Smooth muscle cell of the brain vasculature (primary cell): Measurements from ENCODE around the gene TIE1.

Experiments used
- DNase-seq: peaks from one replicate; pipeline ENCODE4 v3.0.0-alpha.2; 2012; ENCODE audit warnings: low read depth, low spot score

The TIE1 gene

DNA sequence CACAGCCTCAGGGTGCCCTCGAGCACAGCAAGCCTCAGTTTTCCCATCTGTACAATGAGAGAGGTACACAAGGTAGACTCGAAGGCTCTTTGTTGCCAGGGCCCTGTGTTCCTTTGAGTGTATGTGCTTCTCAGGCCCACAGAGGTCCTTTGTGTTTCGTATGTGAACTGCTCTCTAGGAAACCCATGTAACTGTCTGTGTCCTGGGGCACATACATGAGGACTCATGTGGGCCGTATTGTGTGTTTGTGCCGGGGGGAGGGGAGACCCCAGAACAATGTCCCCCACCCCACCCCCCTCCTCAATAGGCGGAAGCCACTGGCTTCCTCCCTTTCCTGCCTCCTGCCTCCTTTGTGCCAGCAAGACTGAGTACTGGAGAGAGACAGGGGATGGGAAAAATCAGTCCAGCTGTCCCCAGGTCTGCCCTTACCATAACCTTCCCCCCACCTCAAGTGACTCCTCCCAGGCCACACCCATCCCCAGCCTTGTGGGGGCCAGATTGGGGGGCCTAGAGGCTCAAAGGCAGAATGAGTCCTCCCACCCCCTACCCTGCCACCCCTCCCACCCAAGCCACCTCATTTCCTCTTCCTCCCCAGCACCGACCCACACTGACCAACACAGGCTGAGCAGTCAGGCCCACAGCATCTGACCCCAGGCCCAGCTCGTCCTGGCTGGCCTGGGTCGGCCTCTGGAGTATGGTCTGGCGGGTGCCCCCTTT, at the start of gene TIE1:
TSS of gene TIE1 (plus strand) at position 605 of the 717 bp plus-strand sequence. CDS start at position 695, 90 bp downstream.
- DNase-seq = no peak

GRCh38 chr1:43251024-43251423, 49.8 kb upstream of the TIE1 start:
- DNase-seq = no peak

- no peak for DNase-seq
Observed at GRCh38 chr1:43252225-43252624, 48.6 kb upstream of the TIE1 start.

GRCh38 chr1:43253173-43253572, 47.6 kb upstream of the TIE1 start:
- DNase-seq = no peak

- no peak for DNase-seq
Observed at GRCh38 chr1:43253876-43254275, 46.9 kb upstream of the TIE1 start.

DNA sequence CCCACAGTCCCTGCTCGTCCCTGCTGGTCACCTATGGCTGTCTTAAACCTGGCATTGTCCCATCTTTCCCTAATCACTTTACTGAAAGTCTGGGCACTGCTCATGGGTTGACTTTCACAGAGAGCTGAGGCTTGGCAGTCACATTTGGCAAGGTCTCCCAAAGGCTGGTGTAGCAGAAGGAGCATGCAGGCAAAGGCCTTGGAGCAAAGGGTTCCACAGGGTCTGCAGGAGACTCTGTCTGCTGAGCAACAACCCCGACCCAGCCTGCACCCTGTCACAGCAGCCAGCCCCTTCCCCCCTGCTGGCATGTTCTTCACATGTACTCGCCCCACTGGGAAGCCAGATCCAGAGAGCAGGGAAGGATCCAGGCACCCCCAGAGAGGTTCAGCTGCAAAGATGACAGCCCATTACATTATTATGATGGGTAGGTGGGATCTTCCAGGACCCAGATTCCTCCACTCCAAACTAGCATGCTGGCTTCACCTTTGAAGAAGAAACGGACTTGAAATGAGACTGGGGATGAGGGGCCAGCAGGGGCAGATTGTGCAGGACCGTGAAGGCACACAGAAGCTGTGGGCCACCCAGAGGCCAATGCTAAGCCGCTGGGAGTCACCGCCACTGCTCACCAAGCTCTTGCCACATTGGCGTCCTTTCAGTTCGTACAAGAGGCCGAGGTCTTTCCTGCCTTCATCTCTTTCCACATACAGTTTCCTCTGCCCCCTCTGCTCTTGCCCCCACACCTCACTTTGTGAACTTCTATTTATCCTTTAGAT, 45.2 kb upstream of the TIE1 start:
- DNase-seq = no peak

- DNase-seq = no peak
Observed at GRCh38 chr1:43256675-43257570, 43.9 kb upstream of the TIE1 start.

GRCh38 chr1:43258370-43258769, 42.4 kb upstream of the TIE1 start:
- no peak for DNase-seq

DNA sequence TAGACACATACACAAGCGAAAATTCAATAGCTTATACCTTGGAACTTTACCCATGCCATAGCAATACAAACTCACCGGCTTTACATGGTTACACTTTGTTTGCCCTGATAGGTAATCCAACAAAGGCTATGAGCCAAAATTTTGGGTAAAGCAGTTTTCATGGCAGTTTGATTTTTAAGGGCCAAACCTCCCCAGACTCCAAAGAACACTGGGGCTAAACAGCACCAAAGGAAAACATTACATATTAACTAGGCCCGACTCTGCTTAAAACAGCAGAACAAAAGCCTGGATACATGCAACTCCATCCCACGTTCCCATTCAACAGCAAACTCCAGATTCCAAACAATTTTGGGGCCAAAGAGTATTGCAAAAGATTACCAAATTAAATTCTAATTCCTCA, 35.4 kb upstream of the TIE1 start:
- no peak for DNase-seq

DNA sequence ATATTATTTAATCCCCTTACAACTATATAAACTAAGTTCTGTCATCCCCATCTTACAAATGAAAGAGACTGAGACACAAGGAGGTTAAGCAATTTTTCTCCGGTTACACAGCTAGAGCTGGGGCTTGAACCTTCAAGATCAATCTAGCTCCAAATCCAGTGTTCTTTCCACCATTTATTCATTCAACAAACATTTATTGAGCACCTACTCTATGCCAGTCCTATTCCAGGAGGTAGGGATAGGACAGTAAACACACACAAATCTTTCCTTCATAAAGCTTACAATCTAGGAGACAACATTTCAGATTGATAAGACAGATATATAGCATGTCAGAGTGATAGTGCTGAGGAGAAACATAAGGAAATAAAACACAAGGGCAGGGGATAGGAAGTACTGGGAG, 33.9 kb upstream of the TIE1 start:
- DNase-seq = no peak

GRCh38 chr1:43267291-43267805, 33.4 kb upstream of the TIE1 start:
- DNase-seq = peak; percentile 4

- DNase-seq = no peak
Observed at GRCh38 chr1:43267818-43268425, 32.9 kb upstream of the TIE1 start.

DNA sequence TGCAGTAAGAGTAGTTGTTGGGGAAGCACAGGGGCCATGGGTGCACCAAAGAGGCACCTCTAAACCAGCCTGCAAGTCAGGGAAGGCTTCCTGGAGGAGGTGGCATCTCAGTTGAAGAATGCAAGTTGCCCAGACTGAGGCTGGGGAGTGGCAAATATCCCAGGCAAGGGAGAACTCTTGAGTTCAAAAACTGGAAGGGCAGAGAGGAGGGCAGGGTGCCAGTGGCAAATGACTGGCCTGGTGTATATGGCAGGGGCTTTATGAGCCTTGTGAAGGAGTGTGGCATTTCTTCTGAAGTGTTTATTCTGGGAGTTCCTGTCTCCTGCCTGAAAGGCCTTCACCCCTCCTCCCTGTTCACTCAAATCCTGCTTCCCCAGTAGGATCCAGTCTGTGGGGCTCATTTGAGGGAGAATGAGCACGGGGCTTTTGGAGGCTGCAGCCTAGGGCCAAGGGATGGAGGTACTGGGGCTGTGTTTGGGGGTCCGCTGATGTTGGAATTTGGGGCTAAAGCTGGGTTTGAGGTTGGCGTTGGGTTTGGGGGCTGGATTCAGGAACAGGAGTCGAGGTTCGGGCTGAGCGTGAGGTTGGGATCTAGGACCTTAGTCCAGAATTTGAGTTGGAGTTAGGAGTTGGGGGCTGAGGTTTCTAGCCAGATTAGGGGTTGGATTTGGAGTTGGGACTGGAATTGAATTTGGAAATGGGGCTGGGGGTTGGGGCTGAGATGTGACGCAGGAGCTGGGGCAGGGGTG, 31.0 kb upstream of the TIE1 start, which contains the start of gene TMEM125:
TSS of gene TMEM125 (plus strand) at position 357 of the 749 bp plus-strand sequence. CDS start 2,740 bp downstream, outside the sequence.
- DNase-seq = no peak

DNA sequence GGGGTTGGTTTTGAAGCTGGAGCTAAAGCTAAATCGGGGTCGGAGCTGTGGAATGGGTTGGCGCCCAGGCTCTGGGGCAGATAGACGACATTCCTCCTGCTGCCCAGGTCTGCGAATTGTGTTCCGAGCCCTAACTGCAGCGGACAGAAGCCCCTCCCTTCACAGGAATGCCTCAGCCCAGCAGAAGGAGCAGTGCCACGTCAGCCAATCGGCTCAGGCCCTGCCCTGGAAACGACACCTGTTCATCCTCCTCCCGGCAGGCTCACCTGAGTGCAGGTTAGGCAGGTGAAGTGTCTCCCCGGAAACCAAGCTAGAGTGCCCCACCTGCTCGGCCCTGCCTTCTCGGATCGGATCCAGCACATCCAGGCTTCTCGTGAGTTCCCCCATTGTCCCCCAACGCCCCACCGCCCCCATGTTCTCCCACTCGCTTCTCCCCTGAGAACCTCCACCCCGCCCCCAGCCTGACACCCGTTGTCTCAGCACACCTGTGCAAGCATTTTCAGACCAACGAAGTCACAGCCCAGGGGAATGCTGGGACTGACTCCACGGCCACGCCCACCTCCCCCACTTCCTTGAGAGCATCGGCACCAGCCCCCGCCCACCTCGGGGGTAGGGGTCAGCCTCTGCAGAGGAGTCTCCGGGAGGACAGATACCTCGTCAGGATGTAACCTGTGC, 30.2 kb upstream of the TIE1 start:
- no peak for DNase-seq

DNA sequence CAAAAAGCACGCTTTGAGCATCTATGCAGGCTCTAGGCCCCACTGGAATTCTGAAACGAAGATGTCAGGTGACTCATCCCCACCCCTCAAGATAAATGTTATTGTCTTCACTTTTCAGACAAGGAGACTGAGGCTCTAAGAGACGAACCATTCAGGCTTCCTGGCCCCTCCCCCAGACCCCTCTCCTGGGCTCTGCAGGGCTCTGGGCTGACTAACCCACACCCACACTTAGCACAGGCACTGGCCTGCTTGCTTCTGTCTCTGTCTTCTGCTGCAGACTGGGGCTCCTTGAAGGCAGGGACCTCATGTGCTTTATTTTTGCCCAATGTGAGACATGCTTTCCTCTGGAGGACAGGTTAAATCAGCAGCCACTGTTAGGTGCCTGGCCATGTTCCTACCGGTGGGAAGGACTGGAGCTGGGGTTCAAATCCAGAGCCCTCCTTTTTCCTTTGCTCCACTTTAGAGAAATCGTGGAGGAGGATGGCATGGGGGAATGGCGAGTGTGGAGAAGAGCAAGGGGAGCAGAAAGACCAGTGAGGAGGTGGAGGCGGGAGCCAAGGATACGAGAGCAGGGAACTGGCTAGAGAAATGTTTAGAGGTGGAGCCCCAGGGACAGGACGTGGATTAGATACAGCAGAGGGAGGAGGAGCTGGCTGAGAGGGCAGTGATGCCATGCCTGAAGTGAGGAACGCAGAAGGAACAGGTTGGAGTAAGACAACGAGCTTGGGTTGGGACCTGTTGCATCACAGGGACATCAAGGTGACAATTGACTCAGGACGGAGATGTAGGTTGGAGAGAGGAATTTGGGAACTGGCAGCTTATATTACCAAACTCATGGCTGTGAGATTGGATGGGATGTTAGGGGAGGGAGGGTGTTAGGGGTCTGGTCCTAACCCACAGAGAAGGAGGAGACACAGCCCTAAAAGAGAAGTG, 29.3 kb upstream of the TIE1 start:
- DNase-seq = no peak

DNA sequence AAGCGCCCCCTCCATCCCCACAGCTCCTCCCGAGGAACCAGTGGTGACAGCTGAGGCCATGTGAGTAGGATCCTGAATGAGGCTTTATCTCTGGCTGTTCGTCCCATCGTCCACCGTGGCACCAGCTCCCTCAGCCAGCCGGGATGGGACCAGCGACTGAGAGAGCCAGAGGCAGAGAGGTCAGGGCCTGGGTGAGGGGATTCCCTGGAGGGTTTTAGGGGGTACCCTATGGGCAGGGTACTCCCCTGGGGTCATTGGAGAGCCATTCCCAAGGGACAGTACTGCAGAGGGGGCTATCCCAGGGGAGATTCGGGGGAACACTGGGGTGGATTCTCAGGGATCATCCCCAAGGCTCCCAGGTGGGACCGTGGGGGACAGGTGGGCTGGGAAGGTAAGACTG, 28.6 kb upstream of the TIE1 start:
- no peak for DNase-seq

GRCh38 chr1:43272576-43273571, 27.9 kb upstream of the TIE1 start:
- DNase-seq = no peak

- DNase-seq = no peak
Observed at GRCh38 chr1:43273708-43274107, 27.1 kb upstream of the TIE1 start.
